GM21576 (cell line): ENCODE results near the gene TADA2A.

Experiments used
- ATAC-seq: cut with Tn5 transposase; IDR thresholded peaks from one replicate; pipeline ENCODE4 v1.9.1; 2021; ENCODE audit warnings: mild to moderate bottlenecking, moderate library complexity; ENCODE audit not compliant: unreplicated experiment

The TADA2A gene

DNA sequence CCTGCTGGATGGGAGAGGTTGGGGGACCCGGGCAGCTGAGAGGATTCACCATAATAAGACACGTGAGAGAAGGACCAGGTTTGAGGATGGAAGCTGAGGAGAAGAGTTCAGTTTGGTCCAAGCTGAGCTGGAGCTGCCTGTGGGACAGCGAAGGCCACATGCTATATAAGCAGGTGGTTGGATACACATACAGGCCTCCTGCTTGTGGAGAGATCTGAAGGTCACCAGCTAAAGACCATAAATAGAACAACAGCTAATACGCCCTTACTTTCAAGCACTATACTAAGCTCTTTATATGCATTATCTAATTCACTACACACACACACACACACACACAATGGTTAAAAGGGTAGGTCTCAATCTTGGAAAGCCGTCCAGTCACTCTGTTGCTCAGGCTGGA, 115.1 kb downstream of the TADA2A start:
- no peak for ATAC-seq

DNA sequence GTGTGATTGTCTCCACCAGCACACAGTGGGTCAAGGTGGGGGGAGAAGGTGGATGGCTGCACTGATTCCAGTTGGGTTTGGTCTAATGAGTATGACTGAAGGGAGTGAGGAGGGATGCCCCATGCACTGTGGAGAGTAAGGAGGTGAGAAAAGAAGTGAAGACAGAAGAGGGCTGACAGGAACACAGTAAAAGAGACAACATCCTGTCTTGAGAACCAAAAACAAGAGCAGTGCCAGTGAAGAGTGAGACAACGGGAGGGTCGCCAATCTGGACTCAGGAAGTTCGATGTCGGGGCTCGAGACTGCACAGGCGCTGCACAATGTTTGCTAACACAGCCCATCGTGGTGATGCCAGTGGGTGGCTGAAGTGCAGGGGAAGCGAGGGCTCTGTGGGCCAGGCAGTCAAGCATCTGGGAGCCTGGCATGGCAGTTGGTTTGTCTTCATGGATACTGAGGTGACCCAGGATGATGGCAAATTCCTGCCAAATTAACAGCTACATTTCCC, 117.1 kb downstream of the TADA2A start:
- no peak for ATAC-seq

DNA sequence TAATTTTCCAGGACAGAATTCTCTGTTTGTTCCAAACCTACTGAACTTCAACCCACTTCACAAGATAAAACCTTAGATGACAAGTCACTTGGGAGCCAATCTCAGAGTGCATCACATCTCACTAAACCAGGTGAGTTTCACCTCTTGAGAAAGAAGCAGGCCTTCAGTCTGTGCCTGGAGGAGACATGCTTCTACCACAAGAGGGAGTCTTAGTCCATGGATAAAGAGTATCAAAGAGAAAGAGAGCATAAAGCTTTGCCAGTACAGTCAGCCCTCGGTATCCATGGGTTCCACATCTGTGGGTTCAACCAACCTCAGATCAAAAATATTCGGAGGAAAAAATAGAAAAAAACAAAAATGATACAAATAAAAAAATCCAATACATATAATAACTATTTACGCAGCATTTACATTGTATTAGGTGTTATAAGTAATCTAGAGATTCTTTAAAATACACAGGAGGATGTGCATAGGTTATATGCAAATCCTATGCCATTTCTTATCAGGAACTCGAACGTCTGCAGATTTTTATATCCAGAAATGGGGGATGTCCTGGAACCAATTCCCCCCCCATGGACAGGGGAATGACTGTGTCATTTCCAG, 120.7 kb downstream of the TADA2A start:
- no peak for ATAC-seq
